Mesothelial cell of epicardium (in vitro differentiated cells): ENCODE results near the gene LSM12. TPM values are rescaled to one million over a fixed set of nuclear protein-coding genes. Genes with fewer than 3 reads are reported as not detected.

ENCODE experiments used
- DNase-seq, 2 experiments: peaks; one replicate each; pipeline ENCODE4 v3.0.0; 2021; ENCODE audit warnings: low spot score in 2 of 2; ENCODE audit not compliant: unreplicated experiment in 2 of 2
- H3K27ac Mint-ChIP-seq: 2 replicates; pipeline ENCODE4 v1.8.0; 2021; ENCODE audit warnings: mixed read lengths
- H3K27me3 Mint-ChIP-seq: 2 replicates; pipeline ENCODE4 v1.8.0; 2021; ENCODE audit warnings: low read depth, mixed read lengths
- H3K36me3 Mint-ChIP-seq: 2 replicates; pipeline ENCODE4 v1.8.0; 2021; ENCODE audit warnings: mixed read lengths
- H3K4me1 Mint-ChIP-seq: 2 replicates; pipeline ENCODE4 v1.8.0; 2021; ENCODE audit warnings: mixed read lengths
- H3K4me3 Mint-ChIP-seq: 2 replicates; pipeline ENCODE4 v1.8.0; 2021; ENCODE audit warnings: mild to moderate bottlenecking, moderate library complexity, mixed read lengths
- H3K9me3 Mint-ChIP-seq: 2 replicates; pipeline ENCODE4 v1.8.0; 2021; ENCODE audit warnings: mixed read lengths
- total RNA-seq: library from RNA; stranded (reverse); gene quantifications from 3 replicates; pipeline ENCODE4 v1.2.1, GENCODE V29; 2021
- TF ChIP-seq, protein P1 (sequence below): fragments of 200-600 bp; sonication (generic); IDR thresholded peaks from one replicate; pipeline ENCODE4 v1.5.0; 2021; ENCODE audit warnings: antibody characterized with exemption; ENCODE audit not compliant: unreplicated experiment

LSM12 gene
- total RNA-seq, 1 donor from 2014 or later: 58.0 TPM

DNA sequence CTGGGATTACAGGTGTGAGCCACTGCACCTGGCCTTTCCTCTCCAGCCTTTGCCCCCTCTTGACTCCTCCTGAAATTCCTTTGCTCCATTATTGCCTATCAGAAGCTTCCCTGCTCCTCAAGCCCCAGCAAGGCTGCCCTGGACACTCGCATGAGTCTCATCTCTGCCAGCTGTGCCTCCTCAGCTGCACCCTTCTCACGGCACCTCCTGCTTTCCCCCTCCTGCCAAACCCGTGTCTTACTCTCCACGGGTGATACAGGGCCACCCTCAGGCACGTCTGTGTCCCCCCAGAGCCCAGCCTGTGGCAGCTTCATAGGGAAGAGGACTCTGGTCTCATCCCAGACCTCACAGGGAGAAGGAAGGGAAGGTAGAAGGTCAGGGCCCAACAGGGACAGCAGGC, 19.4 kb upstream of the LSM12 start:
- Mint-ChIP-seq H3K36me3 (peaks cover 18% of the 10 kb centered on the region), H3K27me3 (no peaks in the 10 kb centered on the region), H3K9me3 (no peaks in the 10 kb centered on the region), H3K27ac (peak overlapping the region; percentile 72), H3K4me3 (no peak overlapping the region), H3K4me1 (peaks cover 27% of the 10 kb centered on the region)
- no peak for DNase-seq
- TF ChIP-seq, protein P1, sequence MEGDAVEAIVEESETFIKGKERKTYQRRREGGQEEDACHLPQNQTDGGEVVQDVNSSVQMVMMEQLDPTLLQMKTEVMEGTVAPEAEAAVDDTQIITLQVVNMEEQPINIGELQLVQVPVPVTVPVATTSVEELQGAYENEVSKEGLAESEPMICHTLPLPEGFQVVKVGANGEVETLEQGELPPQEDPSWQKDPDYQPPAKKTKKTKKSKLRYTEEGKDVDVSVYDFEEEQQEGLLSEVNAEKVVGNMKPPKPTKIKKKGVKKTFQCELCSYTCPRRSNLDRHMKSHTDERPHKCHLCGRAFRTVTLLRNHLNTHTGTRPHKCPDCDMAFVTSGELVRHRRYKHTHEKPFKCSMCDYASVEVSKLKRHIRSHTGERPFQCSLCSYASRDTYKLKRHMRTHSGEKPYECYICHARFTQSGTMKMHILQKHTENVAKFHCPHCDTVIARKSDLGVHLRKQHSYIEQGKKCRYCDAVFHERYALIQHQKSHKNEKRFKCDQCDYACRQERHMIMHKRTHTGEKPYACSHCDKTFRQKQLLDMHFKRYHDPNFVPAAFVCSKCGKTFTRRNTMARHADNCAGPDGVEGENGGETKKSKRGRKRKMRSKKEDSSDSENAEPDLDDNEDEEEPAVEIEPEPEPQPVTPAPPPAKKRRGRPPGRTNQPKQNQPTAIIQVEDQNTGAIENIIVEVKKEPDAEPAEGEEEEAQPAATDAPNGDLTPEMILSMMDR: no peak

DNA sequence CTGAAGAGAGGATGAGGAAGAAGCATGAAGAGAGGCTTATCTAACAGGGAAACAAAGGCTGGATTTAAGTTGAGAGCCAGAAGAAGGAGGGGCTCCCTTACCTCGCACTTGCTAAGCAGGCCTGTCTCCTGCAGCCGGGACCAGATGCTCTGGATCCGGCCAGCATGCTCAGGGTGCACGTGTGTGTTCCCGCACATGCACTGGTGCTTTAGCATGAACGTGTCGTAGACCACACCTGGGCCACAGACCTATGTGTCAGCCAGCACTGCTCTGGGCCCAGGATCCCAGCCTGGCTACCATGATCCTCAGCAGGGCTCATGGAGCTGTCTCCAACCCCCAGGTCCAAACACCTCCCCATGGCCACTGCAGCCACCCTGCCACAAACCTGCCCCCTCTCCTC, 18.4 kb upstream of the LSM12 start:
- Mint-ChIP-seq H3K4me1 (peaks cover 27% of the 10 kb centered on the region), H3K27ac (peak overlapping the region; percentile 71), H3K36me3 (peaks cover 23% of the 10 kb centered on the region), H3K4me3 (no peak overlapping the region), H3K27me3 (no peaks in the 10 kb centered on the region), H3K9me3 (no peaks in the 10 kb centered on the region)
- no peak for DNase-seq
- TF ChIP-seq, protein P1: no peak

DNA sequence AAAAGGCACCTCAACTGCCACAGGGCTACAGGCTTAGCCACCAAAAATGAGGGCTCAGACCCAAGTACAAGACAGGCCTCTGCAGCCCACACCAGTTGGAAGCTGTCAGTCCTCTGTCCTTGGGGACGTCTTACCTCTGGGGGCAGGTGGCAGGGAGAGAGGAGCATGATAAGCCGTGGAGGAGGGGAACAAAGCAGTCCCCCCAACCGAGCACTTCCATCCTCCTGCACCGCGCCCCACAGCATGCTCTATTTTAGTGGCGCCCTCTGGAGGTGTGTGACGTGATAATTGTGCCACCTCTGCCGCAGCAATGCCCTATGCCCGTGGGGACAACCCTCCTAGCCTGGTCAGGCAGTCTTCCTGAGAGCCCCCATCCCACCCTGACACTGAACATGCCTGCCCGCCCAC, 17.7 kb upstream of the LSM12 start:
- Mint-ChIP-seq H3K4me1 (peaks cover 27% of the 10 kb centered on the region), H3K36me3 (peaks cover 26% of the 10 kb centered on the region), H3K27me3 (no peaks in the 10 kb centered on the region), H3K4me3 (no peak overlapping the region), H3K27ac (no peak overlapping the region), H3K9me3 (no peaks in the 10 kb centered on the region)
- no peak for DNase-seq
- TF ChIP-seq, protein P1: no peak

DNA sequence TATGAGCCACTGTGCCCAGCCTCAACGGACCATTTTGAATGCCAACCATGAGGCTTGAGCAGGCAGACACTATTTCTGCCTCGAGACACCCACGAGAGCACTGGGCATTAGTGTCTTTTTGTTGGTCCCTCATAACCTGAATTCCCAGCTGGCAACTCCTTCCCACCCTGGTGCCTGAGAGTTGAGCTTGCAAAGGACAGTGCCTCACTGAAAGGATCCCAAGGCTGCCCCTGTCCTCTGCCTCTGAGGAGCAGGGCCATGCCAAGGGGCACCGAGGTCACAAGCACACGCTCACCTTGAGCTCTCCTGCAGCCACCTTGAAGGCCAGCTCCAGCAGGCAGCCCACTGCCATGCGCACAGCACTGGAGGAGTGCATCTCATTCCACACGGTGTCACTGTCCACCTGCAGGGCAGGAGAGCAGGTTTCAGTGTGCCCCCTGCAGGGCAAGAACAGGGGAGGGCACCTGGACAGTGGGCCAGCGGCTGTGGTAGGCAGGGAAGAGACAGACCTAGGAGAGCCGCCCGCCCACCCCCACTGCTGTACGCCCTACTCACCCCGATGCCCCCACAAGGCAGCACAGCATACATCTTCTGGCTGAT, 16.9 kb upstream of the LSM12 start:
- H3K4me3 Mint-ChIP-seq: no peak overlapping the region
- DNase-seq: no peak
- TF ChIP-seq, protein P1: no peak
- no peak overlapping the region for H3K27ac Mint-ChIP-seq
- peaks cover 23% of the 10 kb centered on the region for H3K36me3 Mint-ChIP-seq
- no peaks in the 10 kb centered on the region for H3K27me3 Mint-ChIP-seq
- no peaks in the 10 kb centered on the region for H3K9me3 Mint-ChIP-seq
- peaks cover 22% of the 10 kb centered on the region for H3K4me1 Mint-ChIP-seq

DNA sequence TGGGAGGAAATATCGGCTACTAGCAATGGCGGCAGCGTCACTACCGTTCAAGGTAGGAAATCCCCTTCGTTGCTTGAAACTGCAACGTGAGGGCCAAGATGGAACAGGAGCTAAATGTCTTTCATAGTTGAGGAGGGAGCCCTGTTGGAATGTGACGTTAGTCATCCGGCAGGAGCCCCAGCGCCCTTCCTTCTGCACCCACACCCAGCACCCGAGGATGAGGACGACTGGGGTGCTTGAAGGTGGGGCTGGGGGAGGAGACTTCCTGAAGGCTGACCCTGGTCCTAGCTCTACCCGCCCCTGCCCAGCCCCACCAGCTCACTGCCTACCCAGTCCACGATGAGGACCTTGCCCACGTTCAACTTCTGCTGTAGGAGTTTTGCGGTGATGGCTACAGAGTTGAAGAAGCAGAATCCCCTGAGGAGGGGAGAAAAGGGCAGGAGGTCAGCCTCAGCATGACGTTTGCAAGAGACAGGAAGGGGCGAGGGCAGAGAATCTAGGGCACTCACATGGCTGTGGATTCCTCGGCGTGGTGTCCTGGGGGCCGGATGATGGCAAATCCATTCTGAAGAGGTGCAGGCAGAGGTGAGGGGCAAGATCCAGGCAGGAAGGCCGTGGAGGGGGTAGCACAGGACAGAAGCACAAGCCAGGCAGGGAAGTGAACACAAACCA, 15.9 kb upstream of the LSM12 start:
- no peak overlapping the region for H3K27ac Mint-ChIP-seq
- peaks cover 23% of the 10 kb centered on the region for H3K36me3 Mint-ChIP-seq
- H3K27me3 Mint-ChIP-seq: no peaks in the 10 kb centered on the region
- peaks cover 13% of the 10 kb centered on the region for H3K4me1 Mint-ChIP-seq
- no peaks in the 10 kb centered on the region for H3K9me3 Mint-ChIP-seq
- H3K4me3 Mint-ChIP-seq: no peak overlapping the region
- TF ChIP-seq, protein P1: no peak
- DNase-seq: no peak
